Measurements from ENCODE around the gene PTPRB.

DNA sequence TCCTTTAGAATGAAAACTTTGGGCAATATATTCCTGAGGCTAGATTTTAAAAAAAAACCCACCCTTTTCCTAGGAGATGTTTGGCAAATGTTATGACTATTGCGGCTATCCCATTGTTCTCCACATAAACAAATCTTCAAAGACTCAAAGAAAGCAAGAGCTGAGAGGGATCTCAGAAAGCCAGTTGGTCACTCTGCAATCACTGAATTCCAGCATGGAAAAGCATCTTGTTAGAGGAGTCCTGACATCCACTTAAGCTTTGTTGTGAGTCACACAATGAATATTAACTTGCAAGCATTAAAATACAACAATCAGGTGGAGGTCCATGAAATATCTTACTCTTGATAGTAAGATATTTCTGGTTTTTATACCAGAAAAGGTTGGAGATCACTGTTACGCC is 11.0 kb upstream of the PTPRB start:
- TF ChIP-seq, protein P1, sequence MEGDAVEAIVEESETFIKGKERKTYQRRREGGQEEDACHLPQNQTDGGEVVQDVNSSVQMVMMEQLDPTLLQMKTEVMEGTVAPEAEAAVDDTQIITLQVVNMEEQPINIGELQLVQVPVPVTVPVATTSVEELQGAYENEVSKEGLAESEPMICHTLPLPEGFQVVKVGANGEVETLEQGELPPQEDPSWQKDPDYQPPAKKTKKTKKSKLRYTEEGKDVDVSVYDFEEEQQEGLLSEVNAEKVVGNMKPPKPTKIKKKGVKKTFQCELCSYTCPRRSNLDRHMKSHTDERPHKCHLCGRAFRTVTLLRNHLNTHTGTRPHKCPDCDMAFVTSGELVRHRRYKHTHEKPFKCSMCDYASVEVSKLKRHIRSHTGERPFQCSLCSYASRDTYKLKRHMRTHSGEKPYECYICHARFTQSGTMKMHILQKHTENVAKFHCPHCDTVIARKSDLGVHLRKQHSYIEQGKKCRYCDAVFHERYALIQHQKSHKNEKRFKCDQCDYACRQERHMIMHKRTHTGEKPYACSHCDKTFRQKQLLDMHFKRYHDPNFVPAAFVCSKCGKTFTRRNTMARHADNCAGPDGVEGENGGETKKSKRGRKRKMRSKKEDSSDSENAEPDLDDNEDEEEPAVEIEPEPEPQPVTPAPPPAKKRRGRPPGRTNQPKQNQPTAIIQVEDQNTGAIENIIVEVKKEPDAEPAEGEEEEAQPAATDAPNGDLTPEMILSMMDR (IDR thresholded peaks at IDR 0.05) = no peak
- no peak for TF ChIP-seq POLR2A (IDR thresholded peaks at IDR 0.05)

Data from adrenal gland (tissue), 5 donors.